PC-9 (cell line): ENCODE results near the gene EGLN2. TPM values are rescaled to one million over a fixed set of nuclear protein-coding genes. Genes with fewer than 3 reads are reported as not detected.
"Not testable (repeated sequence)": the region's sequence is repeated elsewhere in the genome, so short reads cannot be mapped to it uniquely, and the experiment has no call there.

Source experiments
- BruUV-seq: library from RNA; stranded (reverse); fragments of 400-500 nt; replicated peaks from 2 replicates; lab custom pipeline; 2021; lab: Mats Ljungman, UMichigan
- CTCF ChIA-PET: fragments of 300-600 bp; sonication (Branson Sonifier 250); formaldehyde crosslinking; loops from one replicate; lab custom pipeline; 2022; ENCODE audit warnings: antibody characterized with exemption; lab: Charles Lee
- POLR2A ChIA-PET: fragments of 300-600 bp; sonication (Branson Sonifier 250); formaldehyde crosslinking; loops from one replicate; lab custom pipeline; 2022; ENCODE audit warnings: antibody characterized with exemption; ENCODE audit not compliant: unreplicated experiment; lab: Charles Lee
- DNase-seq, 2 experiments: peaks; one replicate each; pipeline versions ENCODE4 v3.0.0 to v3.0.0-alpha.2; 2015 to 2022; ENCODE audit warnings: mixed read lengths in 1 of 2
- H2AFZ ChIP-seq: fragments of 200-600 bp; sonication (generic); 2 replicates; pipeline ENCODE4 v1.8.1; 2017; ENCODE audit warnings: antibody characterized with exemption
- H3F3A ChIP-seq: fragments of 200-600 bp; sonication (generic); 2 replicates; pipeline ENCODE4 v1.8.1; 2017; ENCODE audit warnings: antibody characterized with exemption, mild to moderate bottlenecking, low read depth; ENCODE audit not compliant: insufficient read depth
- H3K27ac ChIP-seq: fragments of 200-600 bp; sonication (generic); 2 replicates; pipeline ENCODE4 v1.6.1; 2016; ENCODE audit warnings: mixed run types
- H3K27me3 ChIP-seq: fragments of 200-600 bp; sonication (generic); 2 replicates; pipeline ENCODE4 v1.6.1; 2016; ENCODE audit warnings: low read depth, mixed run types; ENCODE audit not compliant: insufficient read depth
- H3K36me3 ChIP-seq: fragments of 200-600 bp; sonication (generic); 2 replicates; pipeline ENCODE4 v1.6.1; 2016; ENCODE audit warnings: low read depth, mixed run types
- H3K4me1 ChIP-seq: fragments of 200-600 bp; sonication (generic); replicated peaks from 2 replicates; pipeline ENCODE4 v1.6.1; 2016; ENCODE audit warnings: mixed run types; ENCODE audit not compliant: insufficient read depth
- H3K4me2 ChIP-seq: fragments of 200-600 bp; sonication (generic); 2 replicates; pipeline ENCODE4 v1.6.1; 2017; ENCODE audit warnings: mixed run types
- H3K4me3 ChIP-seq: fragments of 200-600 bp; sonication (generic); 2 replicates; pipeline ENCODE4 v1.6.1; 2016; ENCODE audit warnings: mixed run types
- H3K79me2 ChIP-seq: fragments of 200-600 bp; sonication (generic); 2 replicates; pipeline ENCODE4 v1.6.1; 2017; ENCODE audit warnings: low read depth, mixed run types
- H3K9me2 ChIP-seq: fragments of 200-600 bp; sonication (generic); 2 replicates; pipeline ENCODE4 v1.8.1; 2017; ENCODE audit warnings: mild to moderate bottlenecking; ENCODE audit not compliant: insufficient read depth
- H3K9me3 ChIP-seq: fragments of 200-600 bp; sonication (generic); 2 replicates; pipeline ENCODE4 v1.8.1; 2016; ENCODE audit warnings: low read depth; ENCODE audit not compliant: insufficient read depth
- H4K20me1 ChIP-seq: fragments of 200-600 bp; sonication (generic); 2 replicates; pipeline ENCODE4 v1.8.1; 2017; ENCODE audit not compliant: insufficient read depth
- CTCF ChIP-seq: fragments of 200-600 bp; sonication (generic); conservative IDR thresholded peaks from 2 replicates; pipeline ENCODE4 v1.6.1; 2017; ENCODE audit warnings: mixed run types, antibody characterized with exemption, mild to moderate bottlenecking, moderate library complexity
- EZH2 ChIP-seq: fragments of 200-600 bp; sonication (generic); IDR thresholded peaks from 2 replicates; pipeline ENCODE4 v1.8.0; 2017; ENCODE audit warnings: antibody characterized with exemption, low read depth
- intact Hi-C: fragments of 100-400 bp; cut with micrococcal nuclease; formaldehyde crosslinking; loops from one replicate; pipeline ENCODE4 v1.10.0; 2022; ENCODE audit not compliant: unreplicated experiment
- total RNA-seq: library from RNA; stranded (reverse); gene quantifications from 2 replicates; pipeline ENCODE4 v1.2.3, GENCODE V29; 2021

Gene EGLN2
- total RNA-seq, 1 experiment from 2014 or later: 78.4 TPM

DNA sequence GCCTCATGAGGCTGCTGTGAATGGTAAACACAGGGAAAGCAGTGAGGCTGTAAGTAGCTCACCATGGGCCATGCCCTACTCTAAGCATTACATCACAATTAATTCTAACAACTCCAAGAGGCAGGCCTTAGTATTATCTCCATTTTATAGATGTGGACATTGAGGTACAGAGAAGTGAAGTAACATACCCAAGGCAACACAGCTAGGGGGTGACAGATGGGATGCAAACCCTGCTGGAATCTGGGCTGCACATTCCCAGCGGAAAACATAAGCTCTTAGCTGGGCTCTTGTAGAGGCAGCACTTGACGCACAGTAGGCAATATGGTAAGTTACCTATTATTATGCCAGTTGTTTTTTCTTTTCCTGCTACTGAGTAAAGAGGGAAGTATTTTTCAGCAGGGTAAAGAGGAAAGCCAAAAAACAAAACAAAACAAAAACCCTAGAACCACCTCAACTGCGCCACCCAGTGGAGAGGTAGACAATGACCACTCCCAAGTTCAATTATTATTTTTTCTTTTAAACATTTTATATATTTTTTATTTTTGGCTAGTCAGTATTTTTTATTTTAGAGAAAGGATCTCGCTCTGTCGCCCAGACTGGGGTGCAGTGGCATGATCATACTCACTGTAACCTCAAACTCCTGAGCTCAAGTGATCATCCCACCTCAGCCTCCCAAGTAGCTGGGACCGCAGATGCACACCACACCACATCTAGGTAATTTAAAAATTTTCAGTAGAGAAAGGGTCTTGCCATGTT lies 20.7 kb downstream of the EGLN2 start:
- not testable (repeated sequence) for H3K27ac ChIP-seq, H3K4me2 ChIP-seq, H3K4me1 ChIP-seq, H3K79me2 ChIP-seq, BruUV-seq, H3K9me2 ChIP-seq, H4K20me1 ChIP-seq, H2AFZ ChIP-seq, H3F3A ChIP-seq, H3K27me3 ChIP-seq, H3K36me3 ChIP-seq, H3K9me3 ChIP-seq, H3K4me3 ChIP-seq
- DNase-seq: peak in 1 of 2 experiments; percentile 42
- intact Hi-C loops: loop anchor here (1.0 to 2.0 kb wide), 2 partner anchors 157 to 325 kb away; no protein-coding TSS in a partner anchor
- TF ChIP-seq CTCF: peak; percentile 86
- POLR2A ChIA-PET: interaction anchor here (0.7 kb wide), 1 partner anchor 21 kb away, joined by 3 read pairs; no protein-coding TSS in a partner anchor
- CTCF ChIA-PET: interaction anchor here (0.6 to 1.2 kb wide), 5 partner anchors 12 to 156 kb away, joined by 3 to 5 read pairs (median 4); partner anchors contain the start of gene RAB4B

DNA sequence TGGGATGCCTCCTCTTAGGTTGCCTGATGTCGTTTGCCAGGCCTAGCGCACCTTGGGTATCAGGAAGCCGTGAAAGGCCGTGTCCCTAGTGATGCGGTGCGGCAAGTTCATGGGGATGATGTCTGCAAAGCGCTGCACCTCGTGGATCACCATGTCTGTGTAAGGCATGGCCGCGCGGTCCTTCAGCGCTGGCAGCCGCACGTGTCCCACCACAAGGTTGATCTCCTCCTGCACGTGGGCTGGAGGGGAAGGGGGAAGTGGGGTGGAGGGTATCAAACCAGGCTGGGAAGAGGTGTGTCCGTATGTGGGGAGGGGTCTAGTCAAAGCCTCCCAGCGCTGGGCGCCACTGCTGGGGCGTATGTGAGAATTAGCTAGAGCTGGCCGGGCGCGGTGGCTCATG lies 23.2 kb downstream of the EGLN2 start:
- no TSS peak for BruUV-seq
- DNase-seq: no peak
- POLR2A ChIA-PET: no interaction called here
- Histone ChIP-seq H3K9me2 (no peaks in the 10 kb centered on the region), H3K9me3 (no peaks in the 10 kb centered on the region), H4K20me1 (no peaks in the 10 kb centered on the region), H3K4me1 (0 out of 2 replicates have a peak, but pooled peaks cover 5% of the 10 kb centered on the region), H3K27me3 (no peaks in the 10 kb centered on the region), H3F3A (peaks cover 5% of the 10 kb centered on the region; the same call in 1 of the 2 replicates), H3K79me2 (no peaks in the 10 kb centered on the region), H3K36me3 (no peaks in the 10 kb centered on the region), H2AFZ (no peak overlapping the region), H3K4me2 (no peak overlapping the region), H3K27ac (no peak overlapping the region), H3K4me3 (no peak overlapping the region)
- intact Hi-C loops: no loop called here
- CTCF ChIA-PET: no interaction called here
- no peak for TF ChIP-seq CTCF
- no peak for TF ChIP-seq EZH2

GRCh38 chr19:40822704-40823553 lies 23.9 kb downstream of the EGLN2 start:
- H3K4me1 ChIP-seq, H3K9me3 ChIP-seq, H3K79me2 ChIP-seq, H3K36me3 ChIP-seq, CTCF ChIA-PET, DNase-seq, H2AFZ ChIP-seq, H3K27me3 ChIP-seq, H3K4me3 ChIP-seq, H3K27ac ChIP-seq, H3F3A ChIP-seq, H4K20me1 ChIP-seq, H3K4me2 ChIP-seq, BruUV-seq, H3K9me2 ChIP-seq, intact Hi-C loops: not testable (repeated sequence)
- POLR2A ChIA-PET: interaction anchor here (0.6 to 0.7 kb wide), 2 partner anchors 470 to 1229 kb away, joined by 3 to 4 read pairs; no protein-coding TSS in a partner anchor

- H3K9me3 ChIP-seq, H3K4me2 ChIP-seq, H3K36me3 ChIP-seq, CTCF ChIA-PET, BruUV-seq, H3K9me2 ChIP-seq, H3K27ac ChIP-seq, H3K4me1 ChIP-seq, H3K79me2 ChIP-seq, intact Hi-C loops, H4K20me1 ChIP-seq, H3F3A ChIP-seq, H2AFZ ChIP-seq, H3K4me3 ChIP-seq, H3K27me3 ChIP-seq, DNase-seq: not testable (repeated sequence)
- POLR2A ChIA-PET: interaction anchor here (0.7 kb wide), 1 partner anchor 48 kb away, joined by 12 read pairs; no protein-coding TSS in a partner anchor
Measured at GRCh38 chr19:40824916-40825315, 25.9 kb downstream of the EGLN2 start.

GRCh38 chr19:40825460-40826095 lies 26.6 kb downstream of the EGLN2 start:
- H3K9me2 ChIP-seq, H4K20me1 ChIP-seq, intact Hi-C loops, H3K27me3 ChIP-seq, BruUV-seq, H3K36me3 ChIP-seq, H3K27ac ChIP-seq, H3K4me2 ChIP-seq, H3F3A ChIP-seq, DNase-seq, H2AFZ ChIP-seq, H3K79me2 ChIP-seq, H3K4me1 ChIP-seq, H3K9me3 ChIP-seq, CTCF ChIA-PET, H3K4me3 ChIP-seq: not testable (repeated sequence)
- POLR2A ChIA-PET: interaction anchor here (0.7 kb wide), 1 partner anchor 48 kb away, joined by 12 read pairs; no protein-coding TSS in a partner anchor
